ACHN (cell line): ENCODE data around the gene GPR173.

Experiments
- DNase-seq: peaks from one replicate; pipeline ENCODE4 v3.0.0-alpha.2; 2015
- in situ Hi-C: cut with HindIII; loops from 2 replicates; pipeline ENCODE4 v1.10.0; 2017; ENCODE audit warnings: low sequenced_read_pairs, low pct_ligation_motif_present, low pct_unique_long_range_greater_than_20kb

GPR173 gene

GRCh38 chrX:53128097-53128749, 79.6 kb downstream of the GPR173 start:
- in situ Hi-C loops: no loop called here
- DNase-seq: no peak
